Ishikawa (cell line): ENCODE measurements around the gene ADAMTS16.

Experiments
- CEBPB ChIP-seq: IDR thresholded peaks from 2 replicates; pipeline ENCODE4 v1.6.1; 2012
- CREB1 ChIP-seq: IDR thresholded peaks from 2 replicates; pipeline ENCODE4 v1.6.1; 2012; ENCODE audit warnings: low read depth
- EGR1 ChIP-seq: IDR thresholded peaks from 2 replicates; pipeline ENCODE4 v1.6.1; 2012
- EP300 ChIP-seq: IDR thresholded peaks from 2 replicates; pipeline ENCODE4 v1.6.1; 2012; ENCODE audit warnings: borderline replicate concordance
- FOXM1 ChIP-seq: IDR thresholded peaks from 2 replicates; pipeline ENCODE4 v1.6.1; 2012; ENCODE audit warnings: low read depth, borderline replicate concordance
- MAX ChIP-seq: IDR thresholded peaks from 2 replicates; pipeline ENCODE4 v1.6.1; 2012
- NFIC ChIP-seq: IDR thresholded peaks from 2 replicates; pipeline ENCODE4 v1.6.1; 2012
- RAD21 ChIP-seq: IDR thresholded peaks from 2 replicates; pipeline ENCODE4 v1.6.1; 2012; ENCODE audit warnings: low read depth
- REST ChIP-seq: IDR thresholded peaks from 2 replicates; pipeline ENCODE4 v1.6.1; 2012; ENCODE audit warnings: low read depth, mild to moderate bottlenecking
- TAF1 ChIP-seq: IDR thresholded peaks from 2 replicates; pipeline ENCODE4 v1.6.1; 2012; ENCODE audit warnings: low read depth, mild to moderate bottlenecking
- TCF12 ChIP-seq: IDR thresholded peaks from 2 replicates; pipeline ENCODE4 v1.6.1; 2012; ENCODE audit warnings: low read depth
- TEAD4 ChIP-seq: IDR thresholded peaks from 2 replicates; pipeline ENCODE4 v1.6.1; 2012
- USF1 ChIP-seq: IDR thresholded peaks from 2 replicates; pipeline ENCODE4 v1.6.1; 2012
- YY1 ChIP-seq: IDR thresholded peaks from 2 replicates; pipeline ENCODE4 v1.6.1; 2012; ENCODE audit warnings: low read depth
- ZBTB7A ChIP-seq: IDR thresholded peaks from 2 replicates; pipeline ENCODE4 v1.6.1; 2012; ENCODE audit warnings: low read depth

Gene ADAMTS16

GRCh38 chr5:5340206-5340729, 200.1 kb downstream of the ADAMTS16 start:
- no peak for TF ChIP-seq EP300
- TF ChIP-seq TAF1, result no peak
- peak; percentile 63 for TF ChIP-seq TEAD4
- no peak for TF ChIP-seq CREB1
- no peak for TF ChIP-seq YY1
- no peak for TF ChIP-seq EGR1
- TF ChIP-seq MAX, result no peak

- TF ChIP-seq TAF1 (no peak), NFIC (no peak), REST (no peak), YY1 (no peak), EP300 (no peak), CREB1 (no peak), TEAD4 (no peak), USF1 (no peak), TCF12 (no peak), RAD21 (no peak), EGR1 (no peak)
Observed at GRCh38 chr5:5341531-5342292, 201.6 kb downstream of the ADAMTS16 start.

GRCh38 chr5:5342784-5343183, 202.7 kb downstream of the ADAMTS16 start:
- TF ChIP-seq REST, result no peak
- no peak for TF ChIP-seq FOXM1
- TF ChIP-seq TAF1, result no peak
- TF ChIP-seq RAD21, result no peak
- no peak for TF ChIP-seq CEBPB
- no peak for TF ChIP-seq EGR1
- TF ChIP-seq ZBTB7A, result no peak
- TF ChIP-seq CREB1, result no peak
- no peak for TF ChIP-seq USF1
- no peak for TF ChIP-seq NFIC
- no peak for TF ChIP-seq TEAD4
- TF ChIP-seq TCF12, result no peak
- TF ChIP-seq MAX, result no peak
- TF ChIP-seq EP300, result no peak
- no peak for TF ChIP-seq YY1

- TF ChIP-seq TAF1, result no peak
- no peak for TF ChIP-seq YY1
- no peak for TF ChIP-seq ZBTB7A
- TF ChIP-seq TEAD4, result no peak
- TF ChIP-seq CEBPB, result no peak
- no peak for TF ChIP-seq NFIC
- TF ChIP-seq EGR1, result no peak
- no peak for TF ChIP-seq RAD21
- TF ChIP-seq USF1, result no peak
- no peak for TF ChIP-seq EP300
- TF ChIP-seq REST, result no peak
- no peak for TF ChIP-seq FOXM1
- no peak for TF ChIP-seq MAX
- TF ChIP-seq CREB1, result no peak
- TF ChIP-seq TCF12, result no peak
Observed at GRCh38 chr5:5343568-5343967, 203.4 kb downstream of the ADAMTS16 start.
